Esophagus muscularis mucosa (tissue), 2 donors: ENCODE results near the gene GLCE.

Experiments used
- POLR2A ChIP-seq: fragments of 450-650 bp; IDR thresholded peaks from one replicate; pipeline ENCODE4 v1.6.1; 2017; ENCODE audit warnings: antibody characterized with exemption, moderate library complexity, mild to moderate bottlenecking, low read depth
- POLR2AphosphoS5 ChIP-seq, 2 donors: sonication (generic); formaldehyde crosslinking; IDR thresholded peaks; one replicate each; pipeline ENCODE4 v1.6.1; 2017; ENCODE audit warnings: antibody characterized with exemption in 2 of 2

- TF ChIP-seq POLR2AphosphoS5 (IDR thresholded peaks at IDR 0.05) (no peak), POLR2A (no peak)
These were observed 41.4 kb upstream of the GLCE start for GRCh38 chr15:69119001-69119400.
